H1 (cell line): Measurements from ENCODE around the gene PLEKHA3. TPM values are rescaled to one million over a fixed set of nuclear protein-coding genes. Genes with fewer than 3 reads are reported as not detected.

Experiments used
- CEBPB ChIP-seq: IDR thresholded peaks from 2 replicates; pipeline ENCODE4 v1.6.1; 2012; ENCODE audit warnings: low read depth, low read length
- CHD7 ChIP-seq: fragments of 300-600 bp; sonication (generic); IDR thresholded peaks from 2 replicates; pipeline ENCODE4 v1.7.1; 2012; ENCODE audit warnings: low read length, moderate library complexity, mild to moderate bottlenecking, inconsistent platforms; ENCODE audit not compliant: insufficient replicate concordance
- E2F6 ChIP-seq: IDR thresholded peaks from 2 replicates; pipeline ENCODE4 v1.6.1; 2012; ENCODE audit warnings: inconsistent platforms
- EZH2 ChIP-seq: fragments of 200-600 bp; sonication (generic); IDR thresholded peaks from 2 replicates; pipeline ENCODE4 v1.7.1; 2012; ENCODE audit warnings: low read depth, mild to moderate bottlenecking, moderate library complexity, low read length, inconsistent platforms; ENCODE audit not compliant: severe bottlenecking
- MAFK ChIP-seq: IDR thresholded peaks from 2 replicates; pipeline ENCODE4 v1.6.1; 2012; ENCODE audit warnings: low read depth, mild to moderate bottlenecking, improper control_type of control experiment, low read length
- NANOG ChIP-seq: IDR thresholded peaks from 2 replicates; pipeline ENCODE4 v1.6.1; 2011; ENCODE audit warnings: low read length, low read depth, mild to moderate bottlenecking, inconsistent platforms; ENCODE audit not compliant: insufficient read depth, poor library complexity, severe bottlenecking
- NRF1 ChIP-seq: IDR thresholded peaks from 2 replicates; pipeline ENCODE4 v1.6.1; 2011; ENCODE audit warnings: mild to moderate bottlenecking, low read depth, low read length, improper control_type of control experiment
- PHF8 ChIP-seq: fragments of 200-600 bp; sonication (generic); conservative IDR thresholded peaks from 2 replicates; pipeline ENCODE4 v1.7.1; 2012; ENCODE audit warnings: low read depth, mild to moderate bottlenecking, inconsistent platforms, low read length, moderate library complexity
- POLR2AphosphoS5 ChIP-seq: IDR thresholded peaks from 2 replicates; pipeline ENCODE4 v1.6.1; 2011; ENCODE audit warnings: low read depth, low read length
- SP1 ChIP-seq: IDR thresholded peaks from 2 replicates; pipeline ENCODE4 v1.6.1; 2011; ENCODE audit warnings: low read depth, low read length
- SRF ChIP-seq: IDR thresholded peaks from 2 replicates; pipeline ENCODE4 v1.6.1; 2011; ENCODE audit warnings: mild to moderate bottlenecking, low read depth, low read length, moderate library complexity
- SUZ12 ChIP-seq: fragments of 200-600 bp; sonication (generic); IDR thresholded peaks from 2 replicates; pipeline ENCODE4 v1.6.1; 2012; ENCODE audit warnings: mild to moderate bottlenecking, inconsistent platforms, low read length, moderate library complexity, mixed read lengths
- polyA plus RNA-seq, 7 experiments: library from polyadenylated mRNA; depleted of rRNA in 3 of 7; stranded (reverse) in 5 of 7; unstranded in 2 of 7; fragments of >200 nt in 5 of 7; fragments of 200-250 nt in 2 of 7; gene quantifications; 1 replicate in 5 of 7; 2 replicates in 1 of 7; 4 replicates in 1 of 7; pipeline versions ENCODE4 v1.2.1 to v1.2.3, GENCODE V29; 2011 to 2013; ENCODE audit warnings: missing spikeins in 2 of 7, mixed read lengths in 2 of 7
- total RNA-seq: library from RNA; stranded (reverse); fragmentation: NEBNext Ultra II Directional; extraction: Animal tissue kit (Norgen Biotek cat#: 25700); gene quantifications from 2 replicates; pipeline ENCODE4 v1.2.1, GENCODE V29; 2021

PLEKHA3 gene
- total and polyA plus RNA-seq, 2 of the 8 experiments (the other 6 are each of a cell fraction or from before 2014, with no cell fraction given) = 1.9 to 20.1 TPM

- TF ChIP-seq CHD7 (no peak), POLR2AphosphoS5 (no peak), SUZ12 (no peak), NRF1 (no peak), MAFK (no peak), PHF8 (no peak), EZH2 (no peak), SRF (no peak), CEBPB (no peak), E2F6 (no peak), SP1 (no peak), NANOG (no peak)
Measured at GRCh38 chr2:178526256-178526655, 46.0 kb downstream of the PLEKHA3 start (continued).
